Muscle layer of colon (tissue), 2 donors: ENCODE results near the gene REC8.
"Not testable (repeated sequence)": the region's sequence is repeated elsewhere in the genome, so short reads cannot be mapped to it uniquely, and the experiment has no call there.

Source experiments
- H3K27ac ChIP-seq: one replicate; pipeline ENCODE4 v1.7.0; 2013; ENCODE audit warnings: low read depth, mild to moderate bottlenecking, low read length, moderate library complexity
- H3K27me3 ChIP-seq, 2 donors: one replicate each; pipeline ENCODE4 v1.7.0; 2013; ENCODE audit warnings: low read length in 2 of 2, mild to moderate bottlenecking in 2 of 2; ENCODE audit not compliant: insufficient read depth in 2 of 2, control insufficient read depth in 1 of 2
- H3K36me3 ChIP-seq: one replicate; pipeline ENCODE4 v1.7.0; 2013; ENCODE audit warnings: mild to moderate bottlenecking, low read length; ENCODE audit not compliant: insufficient read depth
- H3K4me1 ChIP-seq: one replicate; pipeline ENCODE4 v1.7.0; 2013; ENCODE audit warnings: mild to moderate bottlenecking, low read length; ENCODE audit not compliant: insufficient read depth
- H3K4me3 ChIP-seq, 2 donors: one replicate each; pipeline ENCODE4 v1.7.0; 2013; ENCODE audit warnings: low read length in 2 of 2, low read depth in 1 of 2, mild to moderate bottlenecking in 1 of 2, moderate library complexity in 1 of 2
- H3K9ac ChIP-seq: one replicate; pipeline ENCODE4 v1.7.0; 2013; ENCODE audit warnings: low read length
- H3K9me3 ChIP-seq: one replicate; pipeline ENCODE4 v1.7.0; 2013; ENCODE audit warnings: mild to moderate bottlenecking, low read length
- donor health status: abdominal sarcoma.
- donor health status: Adenocarcinoma of cecum.

The REC8 gene

GRCh38 chr14:24216345-24216699 lies 44.4 kb downstream of the REC8 start:
- peak overlapping the region in 1 of 2 donors; percentile 81 for H3K4me3 ChIP-seq
- no peak overlapping the region for H3K9ac ChIP-seq
- peaks cover 6% of the 10 kb centered on the region for H3K36me3 ChIP-seq
- peaks cover 17% of the 10 kb centered on the region for H3K4me1 ChIP-seq
- peak overlapping the region; percentile 90 for H3K27ac ChIP-seq
- no peaks in the 10 kb centered on the region for H3K27me3 ChIP-seq
- H3K9me3 ChIP-seq: no peaks in the 10 kb centered on the region

DNA sequence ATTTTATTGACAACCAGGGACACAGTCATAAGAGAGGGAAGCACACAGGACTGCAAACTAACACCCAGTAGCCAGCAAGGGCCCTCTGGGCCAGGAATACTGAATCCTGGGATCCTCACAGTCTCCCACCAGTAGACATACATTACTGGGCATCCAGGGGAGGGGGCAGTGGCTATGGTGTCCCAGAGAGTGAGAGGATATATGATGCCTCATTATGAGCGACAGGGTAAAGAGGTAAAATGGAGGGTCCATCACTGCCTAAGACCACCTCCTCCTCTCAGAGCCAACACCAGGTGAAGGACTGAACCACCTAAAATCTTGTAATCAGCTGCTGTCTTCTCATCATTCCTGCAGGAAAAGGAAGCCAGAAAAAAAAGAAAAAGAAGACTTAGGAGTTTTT lies 45.0 kb downstream of the REC8 start:
- not testable (repeated sequence) for H3K27me3 ChIP-seq, H3K9me3 ChIP-seq, H3K36me3 ChIP-seq, H3K27ac ChIP-seq, H3K9ac ChIP-seq, H3K4me3 ChIP-seq
- peaks cover 17% of the 10 kb centered on the region for H3K4me1 ChIP-seq

DNA sequence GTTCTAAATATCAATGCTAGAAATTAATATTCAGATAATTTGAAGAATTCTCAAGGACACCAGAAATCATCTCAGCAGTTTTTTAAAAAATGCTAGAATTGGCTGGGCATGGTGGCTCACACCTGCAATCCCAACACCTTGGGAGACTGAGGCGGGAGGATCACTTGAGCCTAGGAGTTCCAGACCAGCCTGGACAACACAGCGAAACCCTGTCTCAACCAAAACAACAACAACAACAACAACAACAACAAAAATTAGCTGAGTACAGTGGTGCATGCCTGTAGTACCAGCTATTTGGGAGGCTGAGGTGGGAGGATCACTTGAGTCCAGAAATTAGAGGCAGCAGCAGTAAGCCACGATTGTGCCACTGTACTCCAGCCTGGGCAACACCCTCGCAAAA lies 47.2 kb downstream of the REC8 start:
- no peaks in the 10 kb centered on the region for H3K9me3 ChIP-seq
- H3K27ac ChIP-seq: no peak overlapping the region
- H3K27me3 ChIP-seq: no peaks in the 10 kb centered on the region

DNA sequence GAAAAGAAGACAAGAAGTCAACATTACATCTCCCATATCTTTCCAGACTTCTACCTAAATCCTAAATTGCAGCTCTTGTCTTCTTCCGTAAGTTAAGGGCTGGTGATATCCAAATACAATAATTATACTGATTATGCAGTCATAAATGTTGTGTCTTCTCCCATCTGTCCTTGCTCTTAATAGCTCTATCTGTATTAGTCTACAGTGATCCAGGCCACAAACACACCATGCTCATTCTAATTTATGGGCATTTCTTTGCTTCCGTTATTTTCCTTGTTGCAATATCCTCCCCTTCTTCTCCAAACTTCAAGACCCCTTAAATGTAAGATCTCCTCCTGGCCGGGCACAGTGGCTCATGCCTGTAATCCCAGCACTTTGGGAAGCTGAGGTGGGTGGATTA lies 47.6 kb downstream of the REC8 start:
- Histone ChIP-seq H3K36me3 (peaks cover 6% of the 10 kb centered on the region), H3K9ac (no peak overlapping the region), H3K9me3 (no peaks in the 10 kb centered on the region), H3K4me3 (no peak overlapping the region), H3K4me1 (peaks cover 8% of the 10 kb centered on the region), H3K27me3 (no peaks in the 10 kb centered on the region), H3K27ac (no peak overlapping the region)

More for the DNA sequence above, 47.2 kb downstream of the REC8 start:
- Histone ChIP-seq H3K36me3 (peaks cover 6% of the 10 kb centered on the region), H3K9ac (no peak overlapping the region), H3K4me3 (no peak overlapping the region), H3K4me1 (peaks cover 10% of the 10 kb centered on the region)

GRCh38 chr14:24222987-24223386 lies 51.1 kb downstream of the REC8 start:
- H3K36me3 ChIP-seq, H3K27ac ChIP-seq, H3K27me3 ChIP-seq, H3K9me3 ChIP-seq, H3K4me1 ChIP-seq, H3K9ac ChIP-seq, H3K4me3 ChIP-seq: not testable (repeated sequence)

DNA sequence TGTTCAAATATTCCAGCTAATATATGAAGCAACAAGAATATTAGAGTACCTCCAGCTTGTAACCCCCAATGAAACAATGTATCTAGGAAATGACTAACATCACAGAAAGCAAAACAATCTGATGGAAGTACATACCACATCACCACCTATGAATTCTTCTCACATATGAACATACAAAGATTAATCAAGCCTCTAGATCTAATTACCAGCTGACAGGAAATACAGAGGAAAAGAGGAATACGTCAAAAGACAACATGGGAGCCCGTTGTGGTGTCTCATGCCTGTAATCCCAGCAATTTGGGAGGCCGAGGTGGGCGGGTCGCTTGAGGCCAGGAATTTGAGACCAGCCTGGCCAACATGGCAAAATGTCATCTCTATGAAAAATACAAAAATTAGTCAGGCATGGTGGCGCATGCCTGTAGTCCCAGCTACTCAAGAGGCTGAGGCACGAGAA lies 52.8 kb downstream of the REC8 start:
- H3K27ac ChIP-seq: no peak overlapping the region
- H3K9me3 ChIP-seq: no peaks in the 10 kb centered on the region
- H3K4me1 ChIP-seq: no peaks in the 10 kb centered on the region
- no peak overlapping the region for H3K9ac ChIP-seq
- H3K4me3 ChIP-seq: no peak overlapping the region
- H3K36me3 ChIP-seq: no peaks in the 10 kb centered on the region
- H3K27me3 ChIP-seq: no peaks in the 10 kb centered on the region

DNA sequence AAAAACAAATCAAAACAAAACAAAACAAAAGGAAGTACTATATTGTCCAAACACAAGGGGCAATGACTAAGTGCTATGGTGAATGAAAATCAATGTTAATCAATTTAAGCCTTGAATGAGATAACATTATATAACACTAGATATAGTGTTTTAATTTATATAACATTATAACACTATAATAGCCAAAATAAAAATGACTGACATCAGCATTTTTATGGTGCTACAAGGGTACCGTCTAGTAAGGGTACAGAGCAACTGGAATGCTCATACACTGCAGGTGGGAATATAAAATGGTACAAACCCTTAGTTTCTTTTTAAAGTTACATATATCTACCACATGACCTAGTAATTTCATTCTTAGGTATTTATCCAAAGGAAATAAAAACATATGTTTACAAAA lies 54.6 kb downstream of the REC8 start:
- no peak overlapping the region for H3K27ac ChIP-seq
- H3K4me3 ChIP-seq: no peak overlapping the region
- no peaks in the 10 kb centered on the region for H3K27me3 ChIP-seq
- no peaks in the 10 kb centered on the region for H3K9me3 ChIP-seq
- no peaks in the 10 kb centered on the region for H3K36me3 ChIP-seq
- no peak overlapping the region for H3K9ac ChIP-seq
- H3K4me1 ChIP-seq: peaks cover 10% of the 10 kb centered on the region

DNA sequence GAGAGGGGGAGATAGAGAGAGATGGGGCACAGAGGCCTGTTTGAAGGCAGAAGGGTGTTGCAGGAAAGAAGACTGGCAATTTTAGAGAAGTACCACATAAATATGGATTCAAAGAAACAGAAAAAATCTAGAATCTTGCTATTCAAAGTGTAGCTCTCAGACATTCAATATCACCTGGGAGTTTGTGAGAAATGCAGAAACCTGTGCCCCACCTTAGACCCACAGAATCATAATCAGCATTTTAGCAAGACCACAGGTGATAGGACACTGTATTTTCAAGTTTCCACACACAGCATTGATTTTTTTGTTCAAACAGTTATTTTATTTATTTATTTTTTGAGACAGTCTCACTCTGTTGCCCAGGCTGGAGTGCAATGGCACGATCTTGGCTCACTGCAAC lies 57.0 kb downstream of the REC8 start:
- H3K27ac ChIP-seq: no peak overlapping the region
- no peak overlapping the region for H3K4me3 ChIP-seq
- H3K4me1 ChIP-seq: peaks cover 21% of the 10 kb centered on the region
- no peaks in the 10 kb centered on the region for H3K36me3 ChIP-seq
- H3K9ac ChIP-seq: no peak overlapping the region
- H3K27me3 ChIP-seq: no peaks in the 10 kb centered on the region
- no peaks in the 10 kb centered on the region for H3K9me3 ChIP-seq
